HepG2 (cell line): ENCODE results near the gene GNB3. TPM values are rescaled to one million over a fixed set of nuclear protein-coding genes. Genes with fewer than 3 reads are reported as not detected.

Experiments used
- BCLAF1 ChIP-seq: fragments of 450-650 bp; IDR thresholded peaks from 2 replicates; pipeline ENCODE4 v1.6.1; 2017; ENCODE audit warnings: mild to moderate bottlenecking
- CERS6 ChIP-seq: sonication (generic); formaldehyde crosslinking; IDR thresholded peaks from 2 replicates; pipeline ENCODE4 v1.5.0; 2020; ENCODE audit warnings: missing genetic modification reagents
- DRAP1 ChIP-seq: IDR thresholded peaks from 2 replicates; pipeline ENCODE4 v1.6.1; 2016; ENCODE audit warnings: missing genetic modification reagents, missing compliant biosample characterization
- GABPA ChIP-seq, 2 experiments: IDR thresholded peaks; 2 replicates each; pipeline ENCODE4 v1.6.1; 2011 to 2016; ENCODE audit warnings: low read depth in 2 of 2, low read length in 1 of 2, missing biosample characterization in 1 of 2, missing genetic modification characterization in 1 of 2
- GRHL1 ChIP-seq: sonication (generic); formaldehyde crosslinking; conservative IDR thresholded peaks from 2 replicates; pipeline ENCODE4 v1.8.0; 2022; ENCODE audit warnings: missing genetic modification reagents
- SMYD3 ChIP-seq: sonication (generic); formaldehyde crosslinking; IDR thresholded peaks from 2 replicates; pipeline ENCODE4 v1.8.1; 2023; ENCODE audit warnings: mild to moderate bottlenecking, missing genetic modification reagents
- YY1 ChIP-seq: IDR thresholded peaks from 2 replicates; pipeline ENCODE4 v1.6.1; 2011; ENCODE audit warnings: low read length, low read depth, moderate library complexity, mild to moderate bottlenecking; ENCODE audit not compliant: insufficient read depth, insufficient replicate concordance
- ZBTB38 ChIP-seq: sonication (generic); formaldehyde crosslinking; IDR thresholded peaks from 2 replicates; pipeline ENCODE4 v1.5.1; 2020; ENCODE audit warnings: mild to moderate bottlenecking, missing genetic modification reagents
- ZFP91 ChIP-seq: sonication (generic); formaldehyde crosslinking; IDR thresholded peaks from 2 replicates; pipeline ENCODE4 v1.9.0; 2022; ENCODE audit warnings: missing genetic modification reagents, mild to moderate bottlenecking, borderline replicate concordance
- ZNF264 ChIP-seq: sonication (generic); formaldehyde crosslinking; IDR thresholded peaks from 2 replicates; pipeline ENCODE4 v1.4.0; 2020; ENCODE audit warnings: missing genetic modification reagents
- ZNF646 ChIP-seq: sonication (generic); formaldehyde crosslinking; IDR thresholded peaks from 2 replicates; pipeline ENCODE4 v1.9.0; 2021; ENCODE audit warnings: mild to moderate bottlenecking, missing genetic modification reagents
- polyA plus RNA-seq, 8 experiments: library from polyadenylated mRNA; depleted of rRNA in 3 of 8; stranded (reverse) in 7 of 8; unstranded in 1 of 8; fragments of >200 nt; fragmentation: Illumina TruSeq in 4 of 8; extraction: Trizol in 4 of 8; gene quantifications; 2 replicates each; pipeline versions ENCODE4 v1.2.1 to v1.2.3, GENCODE V29; 2011 to 2016; ENCODE audit warnings: low read depth in 4 of 8, missing spikeins in 1 of 8, mixed read lengths in 1 of 8; ENCODE audit not compliant: insufficient read depth in 1 of 8
- total RNA-seq, 5 experiments: library from RNA; depleted of rRNA; stranded (reverse); fragments of >200 nt; fragmentation: Illumina TruSeq; extraction: Trizol; gene quantifications; 2 replicates each; pipeline ENCODE4 v1.2.3, GENCODE V29; 2016; ENCODE audit warnings: low read depth in 1 of 5

GNB3 gene
- total and polyA plus RNA-seq, 2 of the 13 experiments (the other 11 are each of a cell fraction or from before 2014, with no cell fraction given): 1.3 to 3.6 TPM

- peak; percentile 56 for TF ChIP-seq ZFP91 (CRISPR knock-in tag)
- peak; percentile 45; the same call in 1 of the 2 replicates for TF ChIP-seq CERS6 (CRISPR knock-in tag)
- no peak for TF ChIP-seq ZNF646 (CRISPR knock-in tag)
- peak; percentile 51 for TF ChIP-seq YY1
- no peak for TF ChIP-seq GRHL1 (CRISPR knock-in tag)
- peak; percentile 56; the same call in 1 of the 2 replicates for TF ChIP-seq DRAP1 (CRISPR knock-in tag)
- TF ChIP-seq ZNF264 (CRISPR knock-in tag): no peak
- no peak for TF ChIP-seq GABPA (IDR thresholded peaks at IDR 0.05; ENCODE audit: low read depth, low read length)
- peak; percentile 24; the same call in 1 of the 2 replicates for TF ChIP-seq GABPA (CRISPR knock-in tag; IDR thresholded peaks at IDR 0.05; ENCODE audit: low read depth)
- no peak for TF ChIP-seq BCLAF1
- TF ChIP-seq ZBTB38 (CRISPR knock-in tag): peak; percentile 65; the same call in 1 of the 2 replicates
- TF ChIP-seq SMYD3 (CRISPR knock-in tag): peak; percentile 77; the same call in 1 of the 2 replicates
These were observed 31.6 kb downstream of the GNB3 start (continued) for GRCh38 chr12:6872073-6873048.
